Measurements from ENCODE around the gene PLP1.

GRCh38 chrX:103831803-103832544, 55.3 kb downstream of the PLP1 start, which contains the start of gene RAB9B:
- TF ChIP-seq, protein P1, sequence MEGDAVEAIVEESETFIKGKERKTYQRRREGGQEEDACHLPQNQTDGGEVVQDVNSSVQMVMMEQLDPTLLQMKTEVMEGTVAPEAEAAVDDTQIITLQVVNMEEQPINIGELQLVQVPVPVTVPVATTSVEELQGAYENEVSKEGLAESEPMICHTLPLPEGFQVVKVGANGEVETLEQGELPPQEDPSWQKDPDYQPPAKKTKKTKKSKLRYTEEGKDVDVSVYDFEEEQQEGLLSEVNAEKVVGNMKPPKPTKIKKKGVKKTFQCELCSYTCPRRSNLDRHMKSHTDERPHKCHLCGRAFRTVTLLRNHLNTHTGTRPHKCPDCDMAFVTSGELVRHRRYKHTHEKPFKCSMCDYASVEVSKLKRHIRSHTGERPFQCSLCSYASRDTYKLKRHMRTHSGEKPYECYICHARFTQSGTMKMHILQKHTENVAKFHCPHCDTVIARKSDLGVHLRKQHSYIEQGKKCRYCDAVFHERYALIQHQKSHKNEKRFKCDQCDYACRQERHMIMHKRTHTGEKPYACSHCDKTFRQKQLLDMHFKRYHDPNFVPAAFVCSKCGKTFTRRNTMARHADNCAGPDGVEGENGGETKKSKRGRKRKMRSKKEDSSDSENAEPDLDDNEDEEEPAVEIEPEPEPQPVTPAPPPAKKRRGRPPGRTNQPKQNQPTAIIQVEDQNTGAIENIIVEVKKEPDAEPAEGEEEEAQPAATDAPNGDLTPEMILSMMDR (IDR thresholded peaks at IDR 0.05 in 2 of 3, conservative IDR thresholded peaks at IDR 0.05 in 1 of 3; ENCODE audit: insufficient read depth in 2 of 3, low read depth in 1 of 3, low read length in 3 of 3) = no peak
- TF ChIP-seq CTCFL (IDR thresholded peaks at IDR 0.05; ENCODE audit: borderline replicate concordance, insufficient read depth, low read depth, low read length, poor library complexity, severe bottlenecking) (no peak), EP300 (IDR thresholded peaks at IDR 0.05; ENCODE audit: low read length) (no peak), BMI1 (IDR thresholded peaks at IDR 0.05; ENCODE audit: low read length) (no peak), FOXP4 (CRISPR knock-in tag; IDR thresholded peaks at IDR 0.05; ENCODE audit: borderline replicate concordance) (no peak), SMARCA4 (IDR thresholded peaks at IDR 0.05) (no peak), EZH2 (IDR thresholded peaks at IDR 0.05; ENCODE audit: borderline replicate concordance, low read depth, low read length) (no peak), GTF2A2 (tag; IDR thresholded peaks at IDR 0.05) (no peak), PCBP1 (IDR thresholded peaks at IDR 0.05; ENCODE audit: low read depth, low read length, poor library complexity, severe bottlenecking) (no peak)
- TF ChIP-seq, protein P2, sequence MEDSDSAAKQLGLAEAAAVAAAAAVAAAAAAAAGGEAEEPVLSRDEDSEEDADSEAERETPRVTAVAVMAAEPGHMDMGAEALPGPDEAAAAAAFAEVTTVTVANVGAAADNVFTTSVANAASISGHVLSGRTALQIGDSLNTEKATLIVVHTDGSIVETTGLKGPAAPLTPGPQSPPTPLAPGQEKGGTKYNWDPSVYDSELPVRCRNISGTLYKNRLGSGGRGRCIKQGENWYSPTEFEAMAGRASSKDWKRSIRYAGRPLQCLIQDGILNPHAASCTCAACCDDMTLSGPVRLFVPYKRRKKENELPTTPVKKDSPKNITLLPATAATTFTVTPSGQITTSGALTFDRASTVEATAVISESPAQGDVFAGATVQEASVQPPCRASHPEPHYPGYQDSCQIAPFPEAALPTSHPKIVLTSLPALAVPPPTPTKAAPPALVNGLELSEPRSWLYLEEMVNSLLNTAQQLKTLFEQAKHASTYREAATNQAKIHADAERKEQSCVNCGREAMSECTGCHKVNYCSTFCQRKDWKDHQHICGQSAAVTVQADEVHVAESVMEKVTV (CRISPR knock-in tag; IDR thresholded peaks at IDR 0.05) = no peak
